ENCODE results near the gene BMPER. TPM values are rescaled to one million over a fixed set of nuclear protein-coding genes. Genes with fewer than 3 reads are reported as not detected.

Gene BMPER
- total RNA-seq, 1 donor from 2014 or later: 0.56 TPM

- Mint-ChIP-seq H3K36me3 (ENCODE audit: unreplicated experiment) (no peaks in the 10 kb centered on the region), H3K9me3 (ENCODE audit: unreplicated experiment) (no peaks in the 10 kb centered on the region), H3K27me3 (ENCODE audit: unreplicated experiment) (no peaks in the 10 kb centered on the region), H3K4me3 (ENCODE audit: unreplicated experiment) (no peak overlapping the region), H3K4me1 (ENCODE audit: unreplicated experiment) (no peaks in the 10 kb centered on the region), H3K27ac (ENCODE audit: unreplicated experiment) (no peak overlapping the region)
- DNase-seq (ENCODE audit: extremely low spot score, unreplicated experiment): no peak
- TF ChIP-seq CTCF (IDR thresholded peaks at IDR 0.05): no peak
These were observed 59.3 kb downstream of the BMPER start for GRCh38 chr7:33964417-33965182.

- no peaks in the 10 kb centered on the region for H3K36me3 Mint-ChIP-seq (ENCODE audit: unreplicated experiment)
- no peak for TF ChIP-seq CTCF (IDR thresholded peaks at IDR 0.05)
- no peak overlapping the region for H3K4me3 Mint-ChIP-seq (ENCODE audit: unreplicated experiment)
- no peaks in the 10 kb centered on the region for H3K4me1 Mint-ChIP-seq (ENCODE audit: unreplicated experiment)
- no peaks in the 10 kb centered on the region for H3K9me3 Mint-ChIP-seq (ENCODE audit: unreplicated experiment)
- H3K27me3 Mint-ChIP-seq (ENCODE audit: unreplicated experiment): no peaks in the 10 kb centered on the region
- no peak overlapping the region for H3K27ac Mint-ChIP-seq (ENCODE audit: unreplicated experiment)
- no peak for DNase-seq (ENCODE audit: extremely low spot score, unreplicated experiment)
These were observed 59.9 kb downstream of the BMPER start for GRCh38 chr7:33965183-33965744.

- no peak overlapping the region for H3K4me3 Mint-ChIP-seq (ENCODE audit: unreplicated experiment)
These were observed 63.3 kb downstream of the BMPER start for GRCh38 chr7:33968591-33968990.

GRCh38 chr7:33970536-33970935 lies 65.2 kb downstream of the BMPER start:
- Mint-ChIP-seq H3K36me3 (ENCODE audit: unreplicated experiment) (no peaks in the 10 kb centered on the region), H3K4me1 (ENCODE audit: unreplicated experiment) (no peaks in the 10 kb centered on the region), H3K27me3 (ENCODE audit: unreplicated experiment) (no peaks in the 10 kb centered on the region), H3K27ac (ENCODE audit: unreplicated experiment) (no peak overlapping the region), H3K9me3 (ENCODE audit: unreplicated experiment) (no peaks in the 10 kb centered on the region), H3K4me3 (ENCODE audit: unreplicated experiment) (no peak overlapping the region)
- TF ChIP-seq CTCF (IDR thresholded peaks at IDR 0.05): no peak
- DNase-seq (ENCODE audit: extremely low spot score, unreplicated experiment): no peak

More at GRCh38 chr7:33968591-33968990, 63.3 kb downstream of the BMPER start:
- no peaks in the 10 kb centered on the region for H3K9me3 Mint-ChIP-seq (ENCODE audit: unreplicated experiment)
- H3K27me3 Mint-ChIP-seq (ENCODE audit: unreplicated experiment): no peaks in the 10 kb centered on the region
- H3K27ac Mint-ChIP-seq (ENCODE audit: unreplicated experiment): no peak overlapping the region
- no peaks in the 10 kb centered on the region for H3K4me1 Mint-ChIP-seq (ENCODE audit: unreplicated experiment)
- no peak for DNase-seq (ENCODE audit: extremely low spot score, unreplicated experiment)
- TF ChIP-seq CTCF (IDR thresholded peaks at IDR 0.05): no peak
- H3K36me3 Mint-ChIP-seq (ENCODE audit: unreplicated experiment): no peaks in the 10 kb centered on the region

GRCh38 chr7:33971106-33971505 lies 65.8 kb downstream of the BMPER start:
- H3K9me3 Mint-ChIP-seq (ENCODE audit: unreplicated experiment): no peaks in the 10 kb centered on the region
- no peaks in the 10 kb centered on the region for H3K36me3 Mint-ChIP-seq (ENCODE audit: unreplicated experiment)
- no peaks in the 10 kb centered on the region for H3K27me3 Mint-ChIP-seq (ENCODE audit: unreplicated experiment)
- H3K27ac Mint-ChIP-seq (ENCODE audit: unreplicated experiment): no peak overlapping the region
- H3K4me3 Mint-ChIP-seq (ENCODE audit: unreplicated experiment): no peak overlapping the region
- H3K4me1 Mint-ChIP-seq (ENCODE audit: unreplicated experiment): no peaks in the 10 kb centered on the region
- no peak for DNase-seq (ENCODE audit: extremely low spot score, unreplicated experiment)
- no peak for TF ChIP-seq CTCF (IDR thresholded peaks at IDR 0.05)
